ENCODE data around the gene LEF1. TPM values are rescaled to one million over a fixed set of nuclear protein-coding genes. Genes with fewer than 3 reads are reported as not detected.
A peak's percentile ranks its signal among the peaks of the same experiment; 100 is the strongest.

LEF1 gene
- total and polyA plus RNA-seq, 5 donors from 2014 or later = 465 to 627 (median 558) TPM

GRCh38 chr4:108033348-108033747 lies 135.4 kb downstream of the LEF1 start:
- H3K9me3 Mint-ChIP-seq = no peaks in the 10 kb centered on the region
- DNase-seq (no peak), ATAC-seq (ENCODE audit: low read depth in 2 of 2) (no peak)
- Histone ChIP-seq H3K36me3 (ENCODE audit: control insufficient read depth, insufficient read depth, low read length) (no peaks in the 10 kb centered on the region), H3K4me1 (ENCODE audit: control insufficient read depth, insufficient read depth, low read length, poor library complexity, severe bottlenecking) (peaks cover 45% of the 10 kb centered on the region), H3K27ac (ENCODE audit: insufficient read depth, low read length, poor library complexity, severe bottlenecking) (peak overlapping the region; percentile 30), H3K27me3 (ENCODE audit: control insufficient read depth, insufficient read depth, low read length) (no peaks in the 10 kb centered on the region), H3K9me3 (ENCODE audit: control insufficient read depth in 2 of 2, low read length in 2 of 2) (no peaks in the 10 kb centered on the region), H3K4me3 (ENCODE audit: low read depth, low read length) (no peak overlapping the region)
- peaks cover 21 to 90% (median 44%) of the 10 kb centered on the region in 4 donors for H3K4me1 Mint-ChIP-seq
- H3K36me3 Mint-ChIP-seq = peaks cover 14% of the 10 kb centered on the region
- H3K27ac Mint-ChIP-seq = peak overlapping the region in 2 of 3 donors; percentile 5 to 66
- H3K4me3 Mint-ChIP-seq = no peak overlapping the region
- H3K27me3 Mint-ChIP-seq = no peaks in the 10 kb centered on the region

DNA sequence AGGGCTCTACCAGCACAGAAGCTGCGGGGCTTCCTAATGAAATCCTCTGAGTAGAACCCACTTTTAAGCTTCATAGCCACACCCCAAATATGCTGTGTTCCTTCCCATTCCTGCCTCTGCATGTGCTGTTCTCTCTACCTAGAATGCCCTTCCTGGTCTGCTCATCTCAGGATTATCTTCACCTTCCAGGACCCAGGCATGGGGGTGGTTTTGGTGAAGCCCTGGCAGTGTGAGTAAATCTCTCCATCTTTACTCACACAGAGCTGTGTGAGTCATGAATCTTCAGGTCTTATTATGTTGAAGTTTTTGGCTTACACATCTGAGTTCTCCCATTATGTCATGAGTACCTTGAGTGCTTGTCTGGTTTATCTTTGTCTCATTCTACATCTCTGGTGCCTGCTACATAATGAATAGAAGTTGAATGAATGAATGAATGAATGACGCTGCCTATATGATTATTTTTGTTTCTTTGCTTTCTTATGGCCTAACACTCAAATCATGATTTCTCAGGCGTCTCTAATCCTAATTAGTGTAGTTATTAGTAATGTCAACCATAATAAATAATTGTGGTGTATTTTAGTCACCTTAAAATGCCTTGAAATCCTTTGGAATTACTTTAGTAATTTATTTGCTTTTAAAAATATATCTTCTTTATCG lies 137.2 kb downstream of the LEF1 start:
- H3K27ac ChIP-seq (ENCODE audit: insufficient read depth, low read length, poor library complexity, severe bottlenecking) = no peak overlapping the region
- peaks cover 37% of the 10 kb centered on the region for H3K4me1 ChIP-seq (ENCODE audit: control insufficient read depth, insufficient read depth, low read length, poor library complexity, severe bottlenecking)
- peaks cover 23% of the 10 kb centered on the region for H3K36me3 Mint-ChIP-seq
- no peaks in the 10 kb centered on the region for H3K27me3 ChIP-seq (ENCODE audit: control insufficient read depth, insufficient read depth, low read length)
- H3K36me3 ChIP-seq (ENCODE audit: control insufficient read depth, insufficient read depth, low read length) = peaks cover 10% of the 10 kb centered on the region
- no peaks in the 10 kb centered on the region for H3K9me3 Mint-ChIP-seq
- no peak for DNase-seq
- peak overlapping the region; percentile 32 to 92 (median 89) for H3K27ac Mint-ChIP-seq
- peak in 1 of 2 donors; percentile 10 for ATAC-seq (ENCODE audit: low read depth in 2 of 2)
- H3K27me3 Mint-ChIP-seq = no peaks in the 10 kb centered on the region
- H3K4me3 ChIP-seq (ENCODE audit: low read depth, low read length) = no peak overlapping the region
- no peaks in the 10 kb centered on the region for H3K9me3 ChIP-seq (ENCODE audit: control insufficient read depth in 2 of 2, low read length in 2 of 2)
- H3K4me3 Mint-ChIP-seq = no peak overlapping the region
- peaks cover 16 to 73% (median 39%) of the 10 kb centered on the region in 4 donors for H3K4me1 Mint-ChIP-seq

- H3K36me3 ChIP-seq (ENCODE audit: control insufficient read depth, insufficient read depth, low read length) = peaks cover 10% of the 10 kb centered on the region
- DNase-seq (peak; percentile 55 to 89 (median 77)), ATAC-seq (ENCODE audit: low read depth in 2 of 2) (peak; percentile 88)
- Mint-ChIP-seq H3K36me3 (peaks cover 27% of the 10 kb centered on the region), H3K27me3 (no peaks in the 10 kb centered on the region), H3K9me3 (no peaks in the 10 kb centered on the region), H3K4me3 (peak overlapping the region; percentile 0 to 84 (median 35)), H3K4me1 (peaks cover 10 to 61% (median 33%) of the 10 kb centered on the region in 4 donors), H3K27ac (peak overlapping the region; percentile 89 to 94 (median 92))
- H3K9me3 ChIP-seq (ENCODE audit: control insufficient read depth in 2 of 2, low read length in 2 of 2) = no peaks in the 10 kb centered on the region
- H3K4me3 ChIP-seq (ENCODE audit: low read depth, low read length) = no peak overlapping the region
- H3K4me1 ChIP-seq (ENCODE audit: control insufficient read depth, insufficient read depth, low read length, poor library complexity, severe bottlenecking) = peaks cover 26% of the 10 kb centered on the region
- peak overlapping the region; percentile 58 for H3K27ac ChIP-seq (ENCODE audit: insufficient read depth, low read length, poor library complexity, severe bottlenecking)
- H3K27me3 ChIP-seq (ENCODE audit: control insufficient read depth, insufficient read depth, low read length) = no peaks in the 10 kb centered on the region
Measured at GRCh38 chr4:108030332-108030731, 138.4 kb downstream of the LEF1 start.

DNA sequence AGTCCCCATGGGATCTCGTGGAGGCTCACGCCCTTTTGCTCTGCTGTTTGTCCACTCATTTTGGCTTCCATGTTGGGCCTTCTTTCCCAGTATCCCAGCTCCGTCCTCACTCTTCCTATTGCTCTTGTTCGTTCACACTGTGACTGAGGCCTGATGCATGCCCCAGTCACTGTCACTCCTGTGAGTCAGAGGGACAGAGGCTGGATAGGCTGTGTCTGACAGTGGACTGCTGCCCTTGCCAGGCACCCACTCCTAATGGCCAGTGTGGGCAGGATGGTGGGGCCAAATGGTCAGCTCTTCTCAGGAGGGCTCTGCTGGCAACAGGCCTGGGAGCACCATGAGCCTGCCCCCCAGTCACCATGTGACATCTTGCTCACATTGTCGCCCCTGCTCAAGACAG lies 139.0 kb downstream of the LEF1 start:
- Mint-ChIP-seq H3K4me1 (peaks cover 9 to 56% (median 31%) of the 10 kb centered on the region in 4 donors), H3K4me3 (peak overlapping the region in 2 of 4 donors; percentile 53 to 90), H3K9me3 (no peaks in the 10 kb centered on the region), H3K27ac (peak overlapping the region; percentile 89 to 97 (median 94)), H3K36me3 (peaks cover 27% of the 10 kb centered on the region), H3K27me3 (no peaks in the 10 kb centered on the region)
- Histone ChIP-seq H3K27me3 (ENCODE audit: control insufficient read depth, insufficient read depth, low read length) (no peaks in the 10 kb centered on the region), H3K36me3 (ENCODE audit: control insufficient read depth, insufficient read depth, low read length) (peaks cover 10% of the 10 kb centered on the region), H3K4me1 (ENCODE audit: control insufficient read depth, insufficient read depth, low read length, poor library complexity, severe bottlenecking) (peaks cover 22% of the 10 kb centered on the region), H3K4me3 (ENCODE audit: low read depth, low read length) (peak overlapping the region; percentile 6), H3K27ac (ENCODE audit: insufficient read depth, low read length, poor library complexity, severe bottlenecking) (peak overlapping the region; percentile 58), H3K9me3 (ENCODE audit: control insufficient read depth in 2 of 2, low read length in 2 of 2) (no peaks in the 10 kb centered on the region)
- DNase-seq (no peak), ATAC-seq (ENCODE audit: low read depth in 2 of 2) (peak in 1 of 2 donors; percentile 20)

DNA sequence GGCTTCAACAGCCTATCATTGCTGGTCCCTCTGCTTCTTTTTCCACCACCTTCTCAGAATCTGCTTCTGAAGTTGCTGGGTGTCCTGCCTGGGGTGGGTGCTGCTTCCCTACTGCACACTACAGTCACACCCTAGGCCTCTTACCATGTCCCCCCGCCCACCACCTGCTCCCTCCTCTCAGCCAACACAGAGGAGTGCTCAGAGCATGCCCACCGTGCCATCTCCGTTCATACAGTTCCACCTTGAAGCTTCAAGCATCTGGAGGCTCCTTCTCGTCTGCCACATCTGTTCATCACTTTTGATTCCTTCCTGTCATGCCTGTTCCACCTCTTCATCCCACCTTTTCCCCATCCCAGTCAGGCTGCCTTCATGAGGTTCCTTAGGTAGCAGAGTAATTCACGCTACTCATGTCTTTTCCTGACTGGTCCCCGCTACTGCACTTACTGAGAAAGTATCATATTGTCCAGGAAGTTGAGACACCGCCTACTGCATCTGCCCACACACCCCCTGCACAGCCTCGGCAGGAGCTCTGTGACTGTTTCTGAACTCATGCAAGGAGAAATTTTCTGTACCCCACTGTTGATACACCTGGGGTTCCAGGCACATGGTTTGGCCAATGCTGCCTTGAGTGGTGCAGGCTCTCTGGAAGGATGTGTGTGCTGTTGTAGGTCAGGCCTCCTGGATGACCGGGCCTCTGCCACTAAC lies 139.6 kb downstream of the LEF1 start:
- Mint-ChIP-seq H3K36me3 (peaks cover 27% of the 10 kb centered on the region), H3K9me3 (no peaks in the 10 kb centered on the region), H3K4me1 (peaks cover 5 to 50% (median 30%) of the 10 kb centered on the region in 4 donors), H3K27me3 (no peaks in the 10 kb centered on the region), H3K4me3 (peak overlapping the region in 2 of 4 donors; percentile 24 to 90), H3K27ac (peak overlapping the region; percentile 89 to 97 (median 95))
- peak overlapping the region; percentile 58 for H3K27ac ChIP-seq (ENCODE audit: insufficient read depth, low read length, poor library complexity, severe bottlenecking)
- H3K36me3 ChIP-seq (ENCODE audit: control insufficient read depth, insufficient read depth, low read length) = peaks cover 16% of the 10 kb centered on the region
- peaks cover 22% of the 10 kb centered on the region for H3K4me1 ChIP-seq (ENCODE audit: control insufficient read depth, insufficient read depth, low read length, poor library complexity, severe bottlenecking)
- DNase-seq = peak in 1 of 3 donors; percentile 74
- ATAC-seq (ENCODE audit: low read depth in 2 of 2) = peak; percentile 62 to 69
- no peaks in the 10 kb centered on the region for H3K27me3 ChIP-seq (ENCODE audit: control insufficient read depth, insufficient read depth, low read length)
- H3K9me3 ChIP-seq (ENCODE audit: control insufficient read depth in 2 of 2, low read length in 2 of 2) = no peaks in the 10 kb centered on the region
- peak overlapping the region; percentile 6 for H3K4me3 ChIP-seq (ENCODE audit: low read depth, low read length)

DNA sequence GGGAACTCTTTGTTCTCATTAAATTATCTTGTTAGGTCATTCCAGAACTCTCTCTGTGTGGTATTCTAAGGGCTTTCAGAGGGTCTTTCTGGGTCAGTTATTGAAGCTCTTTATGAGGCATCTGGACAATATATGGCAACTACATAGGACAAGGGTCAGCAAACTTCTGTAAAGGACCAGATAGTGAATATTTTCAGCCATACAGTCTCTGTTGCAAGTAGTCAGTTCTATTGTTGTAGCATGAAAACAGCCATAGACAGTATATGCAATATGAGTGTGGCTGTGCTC lies 143.9 kb downstream of the LEF1 start:
- Histone ChIP-seq H3K27me3 (ENCODE audit: control insufficient read depth, insufficient read depth, low read length) (no peaks in the 10 kb centered on the region), H3K27ac (ENCODE audit: insufficient read depth, low read length, poor library complexity, severe bottlenecking) (no peak overlapping the region), H3K4me1 (ENCODE audit: control insufficient read depth, insufficient read depth, low read length, poor library complexity, severe bottlenecking) (peaks cover 10% of the 10 kb centered on the region), H3K36me3 (ENCODE audit: control insufficient read depth, insufficient read depth, low read length) (peaks cover 28% of the 10 kb centered on the region), H3K9me3 (ENCODE audit: control insufficient read depth in 2 of 2, low read length in 2 of 2) (no peaks in the 10 kb centered on the region), H3K4me3 (ENCODE audit: low read depth, low read length) (no peak overlapping the region)
- H3K36me3 Mint-ChIP-seq = peaks cover 46% of the 10 kb centered on the region
- no peaks in the 10 kb centered on the region for H3K9me3 Mint-ChIP-seq
- H3K4me3 Mint-ChIP-seq = no peak overlapping the region
- H3K27ac Mint-ChIP-seq = no peak overlapping the region
- DNase-seq = no peak
- peaks cover 0 to 18% (median 15%) of the 10 kb centered on the region in 4 donors for H3K4me1 Mint-ChIP-seq
- H3K27me3 Mint-ChIP-seq = no peaks in the 10 kb centered on the region
- ATAC-seq (ENCODE audit: low read depth in 2 of 2) = no peak

- DNase-seq = no peak
- peaks cover 0 to 15% (median 13%) of the 10 kb centered on the region in 4 donors for H3K4me1 Mint-ChIP-seq
- H3K27me3 ChIP-seq (ENCODE audit: control insufficient read depth, insufficient read depth, low read length) = no peaks in the 10 kb centered on the region
- no peaks in the 10 kb centered on the region for H3K9me3 ChIP-seq (ENCODE audit: control insufficient read depth in 2 of 2, low read length in 2 of 2)
- peaks cover 5% of the 10 kb centered on the region for H3K4me1 ChIP-seq (ENCODE audit: control insufficient read depth, insufficient read depth, low read length, poor library complexity, severe bottlenecking)
- peaks cover 50% of the 10 kb centered on the region for H3K36me3 Mint-ChIP-seq
- H3K4me3 ChIP-seq (ENCODE audit: low read depth, low read length) = no peak overlapping the region
- H3K27ac Mint-ChIP-seq = no peak overlapping the region
- peaks cover 31% of the 10 kb centered on the region for H3K36me3 ChIP-seq (ENCODE audit: control insufficient read depth, insufficient read depth, low read length)
- no peak for ATAC-seq (ENCODE audit: low read depth in 2 of 2)
- no peak overlapping the region for H3K4me3 Mint-ChIP-seq
- H3K27me3 Mint-ChIP-seq = no peaks in the 10 kb centered on the region
- no peaks in the 10 kb centered on the region for H3K9me3 Mint-ChIP-seq
- no peak overlapping the region for H3K27ac ChIP-seq (ENCODE audit: insufficient read depth, low read length, poor library complexity, severe bottlenecking)
Measured at GRCh38 chr4:108024085-108024877, 144.5 kb downstream of the LEF1 start.
